GM21381 (cell line): Measurements from ENCODE around the gene PROM2.
"Not testable (repeated sequence)": the region's sequence is repeated elsewhere in the genome, so short reads cannot be mapped to it uniquely, and the experiment has no call there.

Experiments
- ATAC-seq: cut with Tn5 transposase; IDR thresholded peaks from one replicate; pipeline ENCODE4 v1.9.1; 2021; ENCODE audit warnings: mild to moderate bottlenecking, moderate library complexity; ENCODE audit not compliant: unreplicated experiment

Gene PROM2

GRCh38 chr2:95274291-95275150 lies at the start of gene PROM2:
TSS of gene PROM2 (plus strand) at chr2:95274449. CDS start at chr2:95274586, 137 bp downstream.
- no peak for ATAC-seq

- ATAC-seq: no peak
These were observed 48.6 kb upstream of the PROM2 start for GRCh38 chr2:95225658-95226057.

- no peak for ATAC-seq
These were observed 42.5 kb upstream of the PROM2 start for GRCh38 chr2:95231723-95232122.

GRCh38 chr2:95232232-95232631 lies 42.0 kb upstream of the PROM2 start:
- ATAC-seq: no peak

- no peak for ATAC-seq
These were observed 39.9 kb upstream of the PROM2 start for GRCh38 chr2:95234286-95234785.

GRCh38 chr2:95234816-95235215 lies 39.4 kb upstream of the PROM2 start:
- no peak for ATAC-seq

GRCh38 chr2:95238131-95238530 lies 36.1 kb upstream of the PROM2 start:
- no peak for ATAC-seq

- no peak for ATAC-seq
These were observed 34.2 kb upstream of the PROM2 start for GRCh38 chr2:95240091-95240490.

GRCh38 chr2:95240556-95240955 lies 33.7 kb upstream of the PROM2 start:
- ATAC-seq: no peak

GRCh38 chr2:95242084-95242483 lies 32.2 kb upstream of the PROM2 start:
- not testable (repeated sequence) for ATAC-seq

- ATAC-seq: no peak
These were observed 16.0 kb upstream of the PROM2 start for GRCh38 chr2:95258271-95258670.

GRCh38 chr2:95260028-95261023 lies 13.9 kb upstream of the PROM2 start:
- no peak for ATAC-seq

- no peak for ATAC-seq
These were observed 12.6 kb upstream of the PROM2 start for GRCh38 chr2:95261602-95262001.

GRCh38 chr2:95262896-95263542 lies 11.2 kb upstream of the PROM2 start:
- no peak for ATAC-seq

- no peak for ATAC-seq
These were observed 9.6 kb upstream of the PROM2 start for GRCh38 chr2:95264624-95265023.

GRCh38 chr2:95265182-95265581 lies 9.1 kb upstream of the PROM2 start:
- no peak for ATAC-seq

- no peak for ATAC-seq
These were observed 7.3 kb upstream of the PROM2 start for GRCh38 chr2:95266781-95267430.

- no peak for ATAC-seq
These were observed 6.6 kb upstream of the PROM2 start for GRCh38 chr2:95267458-95268210.

- no peak for ATAC-seq
These were observed 5.8 kb upstream of the PROM2 start for GRCh38 chr2:95268211-95269035.
